M059J (cell line): ENCODE measurements around the gene ANXA6. TPM values are rescaled to one million over a fixed set of nuclear protein-coding genes. Genes with fewer than 3 reads are reported as not detected.
"Not testable (repeated sequence)": the region's sequence is repeated elsewhere in the genome, so short reads cannot be mapped to it uniquely, and the experiment has no call there.

ENCODE experiments used
- DNase-seq: peaks from one replicate; pipeline ENCODE4 v3.0.0-alpha.2; 2012; ENCODE audit warnings: low read depth
- total RNA-seq: library from RNA; depleted of rRNA; stranded (reverse); fragments of >200 nt; shearing (Covaris generic); gene quantifications from 2 replicates; pipeline ENCODE4 v1.2.3, GENCODE V29; 2014

The ANXA6 gene
- total RNA-seq, 1 experiment from 2014 or later: 66.3 TPM

DNA sequence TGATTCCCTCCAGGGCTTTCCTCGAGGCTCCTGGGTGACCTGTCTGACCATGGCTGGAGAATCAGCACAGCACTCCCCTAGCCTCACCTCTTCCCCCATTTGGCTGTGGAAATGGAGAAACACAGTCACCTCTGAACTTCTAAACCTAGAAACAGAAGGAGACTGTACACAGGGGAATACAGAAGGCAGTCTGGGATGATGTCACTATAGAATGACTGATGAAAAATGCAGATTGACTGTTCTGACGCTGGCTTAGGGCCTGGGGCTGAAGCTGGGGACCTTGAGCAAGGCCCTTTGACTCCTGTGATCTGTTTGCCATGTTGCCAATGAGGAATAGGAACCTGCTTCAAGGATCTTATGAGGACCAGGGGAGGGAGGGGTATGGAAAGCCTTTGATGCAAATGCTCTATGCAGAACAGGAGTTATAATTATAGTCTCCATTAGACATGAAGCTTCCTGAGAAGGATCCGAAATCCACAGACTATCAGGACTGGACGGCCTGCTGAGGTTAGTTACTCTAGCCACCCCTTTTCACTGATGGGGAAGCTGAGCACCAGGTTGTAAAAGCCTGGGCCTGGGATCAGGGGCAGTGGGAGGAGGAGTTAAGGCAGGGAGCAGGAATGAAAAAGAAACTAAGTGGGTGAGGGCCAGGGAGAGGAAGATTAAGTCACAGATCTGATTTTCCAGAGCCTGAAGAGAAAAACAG lies 24.4 kb upstream of the ANXA6 start:
- DNase-seq: no peak

DNA sequence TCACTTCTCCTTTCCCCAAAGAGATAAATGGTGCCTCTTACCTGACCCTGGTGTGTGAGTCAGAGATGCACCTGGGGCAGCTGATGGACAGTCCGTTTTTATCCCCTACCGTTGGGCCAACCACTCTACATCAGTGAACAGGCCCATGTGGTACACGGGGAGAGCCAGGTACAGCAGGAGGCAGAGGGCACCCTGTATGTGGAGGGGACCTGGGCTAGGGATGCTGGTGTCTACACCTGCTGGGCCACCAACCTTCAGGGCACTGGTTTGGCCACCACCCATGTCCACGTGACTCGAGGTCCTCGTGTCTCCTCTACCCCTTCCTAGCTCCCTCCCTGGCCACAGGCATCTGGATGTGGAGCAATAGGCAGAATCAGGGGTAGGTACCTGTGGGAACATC lies 22.7 kb upstream of the ANXA6 start:
- no peak for DNase-seq

DNA sequence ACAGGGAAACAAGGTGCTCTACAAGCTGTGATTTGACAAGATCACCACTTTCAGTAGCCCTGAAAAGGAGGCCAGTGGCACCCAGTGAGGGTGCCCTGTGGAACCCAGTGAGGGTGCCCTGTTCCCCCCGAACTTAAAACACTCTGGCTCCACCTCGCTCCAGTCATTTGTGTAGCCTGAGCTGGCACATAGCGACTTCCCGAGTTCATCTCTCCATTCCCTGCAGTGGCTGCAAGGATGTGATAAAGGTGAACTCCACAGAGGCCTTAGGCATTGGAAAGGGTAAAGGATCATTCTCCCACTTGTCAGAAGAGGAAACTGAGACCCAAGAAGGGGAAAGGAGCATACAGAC lies 21.9 kb upstream of the ANXA6 start:
- DNase-seq: no peak

DNA sequence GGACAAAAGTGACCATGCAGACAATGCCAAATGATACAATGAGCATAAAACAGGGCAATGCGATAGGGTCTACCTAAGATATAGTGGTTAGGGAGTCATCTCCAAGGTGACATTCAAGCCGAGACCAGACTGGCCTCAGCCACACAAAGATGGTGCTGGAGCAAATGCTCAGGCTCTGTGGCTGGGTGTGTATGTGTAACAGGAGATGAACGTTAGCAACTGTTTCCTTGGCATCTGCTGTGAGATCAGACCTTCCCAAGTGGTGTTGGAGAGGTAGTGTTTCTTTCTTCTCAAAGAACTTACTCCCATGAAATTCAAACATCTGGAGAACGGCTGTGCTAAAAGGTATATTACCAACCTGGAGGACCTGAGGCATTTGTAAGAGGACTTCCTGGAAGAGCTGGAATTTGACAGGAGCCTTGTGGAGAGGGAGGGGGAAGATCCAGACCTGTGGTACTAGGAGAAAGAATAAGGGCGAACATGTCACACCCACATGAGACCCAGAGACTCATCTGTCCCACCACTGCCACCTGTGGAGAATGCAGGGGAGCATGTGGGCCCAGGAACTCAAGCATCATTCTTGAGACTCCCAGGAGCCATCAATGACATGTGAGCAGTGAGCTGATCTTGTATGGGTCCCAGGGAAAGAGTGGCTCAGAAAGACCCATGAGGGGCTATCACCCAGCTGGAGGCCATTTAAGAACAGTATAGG lies 21.4 kb upstream of the ANXA6 start:
- DNase-seq: no peak

DNA sequence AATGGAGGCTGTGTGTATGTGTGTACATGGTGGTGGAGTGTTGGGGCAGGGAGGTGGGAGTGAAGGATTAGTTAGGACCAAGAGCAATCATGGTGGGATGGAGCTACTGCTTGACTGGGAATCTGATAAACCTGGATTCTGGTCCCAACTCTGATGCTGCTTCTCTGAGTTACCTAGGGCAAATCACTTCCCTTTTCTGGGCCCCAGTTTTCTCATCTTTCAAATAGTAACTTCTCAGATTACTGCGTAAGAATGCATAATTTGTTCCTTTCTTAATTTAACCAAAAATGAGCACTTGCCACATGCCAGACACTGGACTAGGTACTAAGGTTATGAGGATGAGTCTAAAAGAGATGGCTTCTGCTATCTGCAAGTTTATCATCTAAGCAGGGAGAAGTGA lies 20.8 kb upstream of the ANXA6 start:
- no peak for DNase-seq

DNA sequence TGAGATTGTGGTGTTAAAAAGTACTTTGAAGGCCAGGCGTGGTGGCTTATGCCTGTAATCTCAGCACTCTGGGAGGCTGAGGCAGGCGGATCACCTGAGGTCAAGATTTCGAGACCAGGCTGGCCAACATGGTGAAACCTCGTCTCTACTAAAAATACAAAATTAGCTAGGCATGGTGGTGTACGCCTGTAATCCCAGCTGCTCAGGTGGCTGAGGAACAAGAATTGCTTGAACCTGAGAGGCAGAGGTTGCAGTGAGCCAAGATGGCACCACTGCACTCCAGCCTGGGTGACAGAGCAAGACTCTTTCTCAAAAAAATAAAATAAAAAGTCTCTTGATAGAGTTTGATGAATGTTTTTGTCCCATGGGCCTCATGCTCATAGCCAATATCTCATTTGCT lies 18.7 kb upstream of the ANXA6 start:
- DNase-seq: not testable (repeated sequence)

DNA sequence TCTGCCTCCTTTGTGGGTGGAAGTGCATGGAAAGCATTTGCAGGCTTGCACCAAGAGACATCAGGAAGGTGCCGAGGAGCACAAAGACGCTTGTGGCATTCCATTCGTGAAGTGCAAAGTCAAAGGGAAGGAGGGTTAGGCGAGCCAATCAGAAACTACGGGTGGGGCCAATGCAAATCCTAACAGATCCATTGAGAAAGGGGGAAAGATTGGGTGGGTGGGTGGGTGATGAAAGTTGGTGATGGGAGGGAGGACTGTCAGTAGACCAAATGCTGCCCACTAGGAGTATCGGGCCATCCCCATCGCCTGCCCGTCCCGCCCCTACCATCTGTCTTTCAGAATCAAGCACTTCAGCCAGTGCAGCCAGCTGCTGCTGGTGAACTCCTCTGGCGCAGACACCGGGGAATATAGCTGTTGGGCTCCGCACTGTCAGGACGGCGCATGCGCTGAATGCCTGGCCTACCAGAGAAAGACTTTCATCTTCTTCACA lies 17.1 kb upstream of the ANXA6 start:
- no peak for DNase-seq

DNA sequence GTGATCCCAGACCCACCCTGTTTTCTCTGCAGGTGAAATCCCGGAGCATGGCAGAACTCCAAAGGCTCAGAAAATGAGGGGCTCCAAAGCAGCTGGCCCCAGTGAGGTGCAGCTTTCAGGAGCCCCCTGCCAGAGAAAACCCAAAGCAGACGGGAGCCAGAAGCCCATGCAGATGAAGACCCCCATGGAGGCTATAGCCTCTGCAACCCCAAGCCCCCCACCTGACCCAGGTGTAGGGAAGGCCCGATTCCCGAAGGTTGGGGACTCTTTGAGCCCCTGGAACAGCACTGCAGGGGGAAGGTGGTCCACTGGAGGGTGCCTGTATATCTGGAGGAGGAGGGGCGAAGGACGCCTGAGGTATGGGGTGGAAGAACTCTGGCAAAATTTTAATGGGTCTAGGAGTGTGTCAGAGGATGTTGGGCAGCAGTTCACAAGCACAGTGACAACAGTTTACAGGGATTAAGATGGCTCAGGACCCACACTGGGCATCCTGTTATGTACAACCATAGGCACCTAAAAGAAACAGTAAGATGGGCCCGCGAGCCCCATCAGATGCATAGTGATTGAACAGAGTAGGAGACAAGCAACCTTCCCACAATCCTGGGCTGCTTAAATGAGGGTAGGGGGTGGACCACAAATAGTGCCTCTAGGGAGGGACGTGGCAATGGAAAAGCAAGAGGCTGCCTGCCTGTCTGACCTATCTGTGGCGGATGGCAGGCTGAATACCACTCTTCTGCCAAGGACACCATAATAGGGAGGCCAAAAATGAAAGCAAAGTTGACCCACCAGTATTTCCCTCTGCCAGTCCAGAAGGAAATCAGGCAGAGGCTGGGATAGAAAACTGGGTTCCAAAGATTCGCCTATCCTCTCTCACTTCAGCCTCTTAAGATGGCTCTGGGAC lies 16.4 kb upstream of the ANXA6 start:
- DNase-seq: no peak

DNA sequence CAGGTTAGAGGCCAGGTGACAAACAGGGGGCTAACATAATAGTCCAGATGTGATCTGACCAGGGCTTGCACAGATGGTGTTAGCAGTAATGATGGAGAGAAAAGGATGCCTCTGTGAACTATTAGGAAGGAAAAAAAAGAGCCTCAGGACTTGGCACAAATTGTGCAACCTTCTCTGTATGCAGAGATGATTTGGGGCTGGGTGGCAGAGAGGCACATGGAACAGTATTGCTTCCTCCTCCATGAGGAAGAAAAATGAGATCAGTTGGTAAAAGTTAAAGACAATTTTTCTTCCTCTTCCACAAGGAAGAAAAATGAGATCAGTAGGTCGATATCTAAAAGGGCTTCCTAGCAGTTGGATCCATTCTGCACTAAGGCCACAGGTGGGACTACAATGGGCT lies 13.9 kb upstream of the ANXA6 start:
- DNase-seq: no peak

DNA sequence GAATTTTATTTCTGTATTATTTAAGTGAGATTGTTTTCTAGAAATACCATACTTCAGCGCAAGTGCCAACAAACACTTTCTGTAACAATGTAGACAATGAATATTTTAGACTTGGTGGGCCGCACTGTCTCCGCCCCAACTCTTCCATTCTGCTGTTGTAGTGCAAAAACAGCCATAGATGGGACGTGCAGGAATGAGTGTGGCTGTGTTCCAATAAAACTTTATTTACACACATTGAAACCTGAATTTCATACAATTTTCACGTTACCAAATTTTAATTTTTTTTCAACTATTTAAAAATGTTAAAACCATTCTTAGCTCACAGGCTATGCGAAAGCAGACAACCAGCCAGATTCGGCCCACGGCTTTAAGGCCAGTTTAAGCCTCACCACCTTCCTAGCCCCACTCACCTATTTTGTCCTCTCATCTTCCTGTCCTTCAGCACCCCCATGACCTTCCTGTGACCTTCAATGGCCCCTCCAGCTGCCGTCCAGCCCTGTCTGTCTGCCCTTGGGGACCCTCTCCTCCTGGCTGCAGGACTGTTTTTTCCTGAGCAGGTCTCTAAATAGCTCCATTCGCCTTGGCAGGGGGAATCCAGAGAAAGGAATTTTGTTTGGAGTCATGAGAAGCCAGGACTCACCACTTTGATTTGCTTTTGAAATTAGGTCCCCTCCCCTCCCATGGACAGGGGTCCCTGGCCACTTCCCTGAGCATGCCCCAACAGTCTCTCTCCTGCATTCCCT lies 11.2 kb upstream of the ANXA6 start:
- DNase-seq: no peak

DNA sequence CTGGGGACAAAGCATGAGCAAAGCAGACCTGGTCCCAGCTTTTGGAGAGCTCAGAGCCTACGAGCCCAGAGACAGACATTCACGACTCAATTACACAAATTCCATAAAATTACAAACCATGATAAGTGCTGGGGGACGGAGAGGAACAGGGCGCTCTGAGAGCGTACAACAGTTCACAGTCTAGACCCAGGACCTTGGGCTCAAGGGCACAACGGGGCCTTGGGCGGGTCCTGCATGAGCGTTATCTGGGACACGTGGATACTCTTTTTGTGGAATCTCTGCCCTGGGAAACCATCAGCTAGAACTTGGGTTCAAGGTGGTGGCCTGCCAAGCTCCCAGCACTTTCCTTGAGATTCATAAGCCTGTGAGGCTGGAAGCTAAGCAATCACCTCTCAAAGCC lies 9.4 kb upstream of the ANXA6 start:
- no peak for DNase-seq

DNA sequence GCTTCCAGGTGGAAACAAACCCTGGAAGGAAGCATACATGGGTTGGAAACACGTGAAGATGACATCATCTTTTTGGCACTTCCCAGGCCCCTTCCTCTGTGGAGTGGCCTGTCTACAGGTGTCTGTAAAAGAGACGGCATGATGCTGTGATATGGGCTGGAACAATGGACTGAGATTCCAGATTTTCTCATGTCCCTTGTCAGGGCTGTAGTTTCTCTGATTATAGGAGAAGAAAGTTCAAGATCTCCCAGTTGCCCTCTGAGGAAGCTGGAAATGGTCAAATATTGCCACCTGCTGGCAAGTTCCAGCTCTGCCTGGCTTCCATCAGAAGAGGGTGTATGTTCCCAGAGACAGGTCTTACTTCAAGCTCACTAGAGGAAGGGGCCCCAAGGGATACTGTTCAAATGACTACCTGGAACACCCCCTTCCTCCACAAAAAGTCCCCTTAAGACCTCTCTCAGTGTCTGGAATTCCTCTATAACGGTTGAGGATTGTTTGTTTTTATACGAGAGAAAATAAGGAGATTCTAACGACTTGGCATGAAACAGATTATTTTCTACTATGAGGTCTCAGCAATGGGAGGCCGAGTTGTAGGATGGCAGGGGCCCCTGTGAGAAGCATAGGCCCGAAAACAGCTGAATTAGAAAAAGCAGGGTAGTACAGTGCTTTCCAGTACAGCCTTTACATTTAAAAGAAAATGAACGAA lies 7.3 kb upstream of the ANXA6 start:
- DNase-seq: peak; percentile 73

DNA sequence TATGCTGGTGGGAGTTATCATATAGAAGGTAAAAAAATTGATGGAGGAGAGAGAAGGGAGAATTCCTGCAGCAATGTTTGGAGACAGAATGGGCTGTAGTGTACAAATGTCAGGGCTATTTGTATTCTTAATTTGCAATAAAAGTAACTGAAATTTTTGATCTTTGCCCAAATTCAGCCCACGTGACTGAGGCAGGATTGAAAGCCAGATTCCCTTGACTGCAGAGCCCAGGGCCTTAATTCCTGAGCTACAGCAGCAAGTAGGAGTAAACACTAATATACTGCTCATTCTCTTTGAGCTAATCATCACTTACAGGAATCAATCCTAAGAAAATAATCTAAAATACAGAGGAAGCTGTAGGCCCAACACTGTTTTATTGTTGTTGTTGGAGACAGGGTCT lies 5.2 kb upstream of the ANXA6 start:
- DNase-seq: no peak

DNA sequence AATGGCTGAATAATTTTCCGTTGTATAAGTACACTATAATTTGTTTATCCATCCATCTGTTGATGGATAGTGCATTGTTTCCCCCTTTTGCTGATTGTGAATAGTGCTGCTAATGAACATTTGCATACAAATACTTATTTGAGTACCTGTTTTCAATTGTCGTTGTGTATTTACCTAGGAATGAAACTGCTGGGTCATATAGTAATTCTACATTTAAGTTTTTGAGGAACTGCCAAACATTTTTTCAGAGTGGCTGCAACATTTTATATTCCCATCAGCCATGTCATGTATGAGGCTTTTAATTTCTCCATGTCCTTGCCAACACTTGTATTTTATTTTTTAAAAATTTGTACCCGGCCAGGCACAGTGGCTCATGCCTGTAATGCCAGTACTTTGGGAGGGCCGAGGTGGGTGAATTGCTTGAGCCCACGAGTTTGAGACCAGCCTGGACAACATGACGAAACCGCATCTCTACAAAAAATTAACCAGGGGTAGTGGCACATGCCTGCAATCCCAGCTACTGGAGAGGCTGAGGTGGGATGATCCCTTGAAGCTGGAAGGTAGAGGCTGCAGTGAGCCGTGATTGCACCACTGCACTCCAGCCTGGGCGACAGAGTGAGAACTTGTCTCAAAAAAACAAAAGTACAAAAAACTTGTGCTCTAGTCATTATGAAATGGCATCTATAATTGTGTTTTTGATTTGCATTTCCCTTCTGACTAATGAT lies 2.2 kb upstream of the ANXA6 start:
- DNase-seq: no peak

DNA sequence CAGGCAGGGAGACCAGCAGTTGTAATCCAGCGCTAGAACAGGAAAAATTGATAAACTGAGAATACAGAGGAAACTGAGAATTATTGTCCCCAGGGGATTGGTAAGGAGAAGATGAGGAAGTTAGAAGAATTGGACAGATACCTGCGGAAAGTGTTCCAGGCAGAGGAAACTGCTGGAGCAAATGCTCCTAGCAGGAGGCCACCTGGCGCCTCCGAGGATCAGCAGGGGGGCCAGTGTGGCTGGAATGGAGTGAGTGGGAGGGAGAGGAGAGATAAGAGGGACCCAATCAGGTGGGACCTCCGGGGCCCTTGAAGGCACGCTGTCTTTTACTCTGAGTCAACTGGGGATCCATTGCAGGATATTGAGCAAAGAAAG lies 695 bp upstream of the ANXA6 start:
- no peak for DNase-seq

DNA sequence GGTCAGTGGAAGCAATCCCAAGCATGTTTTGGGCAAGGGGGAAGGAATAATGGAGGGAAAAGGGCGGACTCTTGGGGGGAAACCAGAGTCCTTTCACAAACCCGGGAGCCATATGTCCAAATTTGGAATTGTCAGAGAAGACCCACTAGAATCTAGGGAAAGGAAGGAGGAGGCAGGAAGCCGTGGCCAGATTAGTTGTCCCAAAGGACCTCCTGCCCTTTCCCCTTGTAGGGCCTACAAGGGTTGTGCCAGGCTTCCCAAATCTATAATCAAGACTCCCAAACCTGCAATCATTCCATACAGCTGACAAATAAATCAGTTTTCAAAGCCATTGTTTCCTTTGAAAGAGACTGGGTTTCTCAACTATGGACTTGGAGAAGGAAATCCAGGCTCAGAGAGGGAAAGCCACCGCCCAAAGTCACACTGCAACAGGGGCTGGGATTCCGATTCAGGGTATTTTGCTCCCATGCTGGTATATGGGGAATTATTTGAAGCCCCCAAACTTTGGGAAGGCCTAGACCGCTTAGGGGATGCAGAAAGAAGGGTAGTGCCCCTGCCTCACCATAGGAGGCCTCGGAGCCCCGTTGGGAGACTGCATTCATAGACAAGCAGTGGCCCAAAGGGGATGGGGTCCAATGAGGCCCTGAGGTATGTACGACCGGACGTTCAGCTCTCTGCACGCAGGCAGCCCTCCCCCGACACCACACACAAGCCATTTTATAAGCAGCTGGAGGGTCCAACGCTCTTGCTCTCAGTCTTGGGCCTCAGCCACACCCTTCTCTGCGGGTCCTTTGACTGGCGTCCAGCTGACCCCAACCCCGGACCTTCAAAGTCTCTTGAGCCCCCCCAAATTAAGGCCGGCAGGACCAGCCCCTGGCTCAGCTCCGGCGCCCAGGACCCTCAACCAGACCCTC lies 815 bp downstream of the ANXA6 start:
- no peak for DNase-seq

DNA sequence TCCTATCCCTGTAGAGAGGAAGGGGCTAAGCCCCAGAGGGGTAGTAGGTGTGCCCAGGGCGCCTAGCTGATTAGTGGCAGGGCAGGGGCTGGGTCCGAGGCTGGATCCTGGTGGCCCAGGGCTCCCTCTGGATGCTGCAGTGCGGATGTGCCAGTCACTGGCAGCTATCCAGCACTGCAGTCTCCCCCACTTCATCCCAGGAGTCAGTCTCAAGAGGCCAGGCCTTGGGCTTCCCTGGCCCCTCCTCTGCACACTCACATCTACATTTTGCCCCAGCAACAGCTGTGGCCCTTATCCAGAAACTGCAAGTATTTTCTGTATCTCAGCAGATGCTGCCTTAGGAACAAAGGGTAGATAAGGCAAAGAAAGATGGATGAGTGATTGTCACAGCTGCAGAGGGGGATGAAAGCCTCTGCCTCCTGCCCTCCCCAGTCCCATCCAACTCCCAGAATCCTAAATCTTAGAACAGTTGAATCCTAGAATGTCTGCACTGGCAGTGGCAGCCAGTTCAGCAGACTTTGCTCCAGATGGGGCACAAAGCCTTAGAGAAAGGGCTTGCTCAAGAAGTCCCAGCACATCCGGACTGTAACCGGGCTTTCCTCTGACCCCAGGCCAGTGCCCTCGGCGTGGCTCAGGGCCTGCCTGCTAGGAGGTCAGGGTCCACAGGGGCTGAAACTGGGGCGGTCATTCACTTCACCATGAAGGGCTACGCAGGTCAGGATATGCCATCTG lies 1.6 kb downstream of the ANXA6 start:
- DNase-seq: peak; percentile 16

DNA sequence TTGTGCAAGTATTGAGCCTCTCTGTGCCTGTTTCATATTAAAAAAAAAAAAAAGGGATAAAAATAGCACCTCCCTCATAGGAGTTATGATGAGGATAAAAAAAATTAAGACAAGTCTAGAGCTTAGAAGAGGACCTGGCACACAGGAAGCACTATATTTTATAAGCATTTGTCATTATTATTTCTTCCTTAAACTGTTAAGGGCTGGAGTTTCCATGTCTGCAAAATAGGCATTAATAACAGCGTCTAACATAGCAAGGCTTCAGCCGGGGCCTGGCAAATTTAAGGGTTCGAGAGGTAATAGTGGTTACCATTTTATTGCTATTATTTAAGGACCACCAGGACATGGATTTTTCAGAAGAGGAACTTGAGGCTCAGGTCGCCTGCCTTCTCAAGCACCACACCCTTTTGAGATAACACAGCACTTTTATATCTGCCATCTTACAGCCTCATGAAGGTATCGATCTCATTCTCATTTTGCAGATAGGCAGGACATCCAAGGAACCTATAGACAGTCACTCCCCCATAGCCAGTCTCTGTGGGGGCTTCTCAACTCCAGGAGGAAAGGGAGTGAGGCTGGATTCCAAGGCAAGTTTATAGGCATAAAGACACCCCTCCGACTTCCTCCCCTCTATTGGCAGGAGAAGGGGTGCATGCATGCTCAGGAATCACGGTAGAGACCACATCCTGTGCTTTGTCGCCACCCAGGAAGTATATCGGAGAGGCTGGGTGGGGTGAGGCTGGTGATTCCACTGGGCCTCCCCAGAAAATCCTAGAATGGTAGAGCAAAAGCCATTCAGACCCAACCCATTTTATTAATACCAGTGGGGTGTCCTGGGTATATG lies 2.4 kb downstream of the ANXA6 start:
- no peak for DNase-seq
